HEK293 (cell line): Measurements from ENCODE around the gene ZNF385C.

ENCODE experiments used
- ATF2 ChIP-seq: fragments of 450-650 bp; formaldehyde crosslinking; IDR thresholded peaks from 2 replicates; pipeline ENCODE4 v1.5.1; 2016; ENCODE audit warnings: missing biosample characterization, missing genetic modification characterization, low read depth
- CTCF ChIP-seq: fragments of 450-650 bp; formaldehyde crosslinking; IDR thresholded peaks from 2 replicates; pipeline ENCODE4 v1.5.1; 2016; ENCODE audit warnings: missing biosample characterization, missing genetic modification characterization
- PBX3 ChIP-seq: sonication (generic); formaldehyde crosslinking; IDR thresholded peaks from 2 replicates; pipeline ENCODE4 v1.8.1; 2022; ENCODE audit warnings: mild to moderate bottlenecking, moderate library complexity, missing genetic modification reagents
- REST ChIP-seq: fragments of 450-650 bp; formaldehyde crosslinking; IDR thresholded peaks from 2 replicates; pipeline ENCODE4 v1.5.1; 2016; ENCODE audit warnings: missing biosample characterization, missing genetic modification characterization
- YY1 ChIP-seq: fragments of 450-650 bp; formaldehyde crosslinking; IDR thresholded peaks from 2 replicates; pipeline ENCODE4 v1.5.1; 2018; ENCODE audit warnings: missing biosample characterization, missing genetic modification characterization
- YY2 ChIP-seq: fragments of 450-650 bp; formaldehyde crosslinking; IDR thresholded peaks from 2 replicates; pipeline ENCODE4 v1.5.1; 2016; ENCODE audit warnings: missing biosample characterization, missing genetic modification characterization
- ZBTB26 ChIP-seq: fragments of 450-650 bp; formaldehyde crosslinking; optimal IDR thresholded peaks from 2 replicates; pipeline ENCODE3; 2016; ENCODE audit warnings: missing biosample characterization, mild to moderate bottlenecking, missing genetic modification characterization
- ZFP69B ChIP-seq: fragments of 450-650 bp; formaldehyde crosslinking; IDR thresholded peaks from 2 replicates; pipeline ENCODE4 v1.5.1; 2016; ENCODE audit warnings: missing biosample characterization, missing genetic modification characterization
- ZNF274 ChIP-seq, 2 experiments: fragments of 200-500 bp in 1 of 2; fragments of 450-650 bp in 1 of 2; sonication (Bioruptor generic) in 1 of 2; formaldehyde crosslinking in 1 of 2; IDR thresholded peaks; 2 replicates each; pipeline versions ENCODE4 v1.5.1 to v1.6.1; 2014 to 2016; ENCODE audit warnings: borderline replicate concordance in 1 of 2, inconsistent platforms in 1 of 2, low read length in 1 of 2, missing biosample characterization in 1 of 2, missing genetic modification characterization in 1 of 2
- ZNF311 ChIP-seq: fragments of 450-650 bp; formaldehyde crosslinking; IDR thresholded peaks from 2 replicates; pipeline ENCODE4 v1.5.1; 2017; ENCODE audit warnings: missing biosample characterization, missing genetic modification characterization, borderline replicate concordance
- ZNF514 ChIP-seq: fragments of 450-650 bp; formaldehyde crosslinking; IDR thresholded peaks from 2 replicates; pipeline ENCODE4 v1.5.1; 2016; ENCODE audit warnings: missing biosample characterization, missing genetic modification characterization

GRCh38 chr17:42051645-42052044 is 46.6 kb downstream of the ZNF385C start:
- no peak for TF ChIP-seq CTCF (tag by site-specific recombination)
- TF ChIP-seq PBX3 = no peak
- TF ChIP-seq YY2 = no peak
- no peak for TF ChIP-seq ZNF311 (tag by site-specific recombination)
- TF ChIP-seq ATF2 (tag by site-specific recombination) = no peak
- no peak for TF ChIP-seq ZNF274 (IDR thresholded peaks at IDR 0.05; ENCODE audit: low read length)
- no peak for TF ChIP-seq ZNF274 (tag by site-specific recombination; IDR thresholded peaks at IDR 0.05; ENCODE audit: borderline replicate concordance)
- no peak for TF ChIP-seq ZBTB26 (tag by site-specific recombination)
- no peak for TF ChIP-seq YY1 (tag by site-specific recombination)
- TF ChIP-seq ZFP69B (tag by site-specific recombination) = no peak
- no peak for TF ChIP-seq REST
- no peak for TF ChIP-seq ZNF514 (tag by site-specific recombination)
